ENCODE data around the gene PA2G4. TPM values are rescaled to one million over a fixed set of nuclear protein-coding genes. Genes with fewer than 3 reads are reported as not detected.

Gene PA2G4
- total RNA-seq, 1 donor from 2014 or later: 130 TPM

- peaks cover 54% of the 10 kb centered on the region for H3K36me3 ChIP-seq (ENCODE audit: insufficient read depth, low read length)
- Mint-ChIP-seq H3K9me3 (ENCODE audit: unreplicated experiment) (peaks cover 4% of the 10 kb centered on the region), H3K27me3 (ENCODE audit: low read depth, unreplicated experiment) (no peaks in the 10 kb centered on the region), H3K4me1 (ENCODE audit: low read depth, unreplicated experiment) (peaks cover 5% of the 10 kb centered on the region), H3K4me3 (ENCODE audit: unreplicated experiment) (no peak overlapping the region), H3K27ac (ENCODE audit: unreplicated experiment) (no peak overlapping the region), H3K36me3 (ENCODE audit: low read depth, unreplicated experiment) (peaks cover 57% of the 10 kb centered on the region)
- DNase-seq (ENCODE audit: low read depth): no peak
- H3K27ac ChIP-seq (ENCODE audit: low read depth, low read length): no peak overlapping the region
- no peaks in the 10 kb centered on the region for H3K4me1 ChIP-seq (ENCODE audit: insufficient read depth, low read length)
- H2AFZ ChIP-seq (ENCODE audit: low read depth, low read length): no peak overlapping the region
- no peaks in the 10 kb centered on the region for H3K9me3 ChIP-seq (ENCODE audit: insufficient read depth, low read depth, low read length)
- no peak overlapping the region for H3K4me2 ChIP-seq (ENCODE audit: low read length)
- H4K20me1 ChIP-seq (ENCODE audit: insufficient read depth, low read length): no peaks in the 10 kb centered on the region
- no peak overlapping the region for H3K9ac ChIP-seq (ENCODE audit: low read length)
- no peaks in the 10 kb centered on the region for H3K79me2 ChIP-seq (ENCODE audit: insufficient read depth, low read length)
- FAIRE-seq: no peak
- TF ChIP-seq EZH2 (IDR thresholded peaks at IDR 0.05; ENCODE audit: insufficient read depth, low read length) (no peak), CTCF (IDR thresholded peaks at IDR 0.05; ENCODE audit: insufficient read depth, low read depth, low read length) (no peak)
- H3K27me3 ChIP-seq (ENCODE audit: insufficient read depth, low read length): no peaks in the 10 kb centered on the region
- H3K4me3 ChIP-seq (ENCODE audit: insufficient read depth, low read depth, low read length): no peak overlapping the region
These were observed 37.8 kb downstream of the PA2G4 start for GRCh38 chr12:56141946-56142784.

GRCh38 chr12:56143217-56143616 is 38.9 kb downstream of the PA2G4 start:
- Histone ChIP-seq H3K36me3 (ENCODE audit: insufficient read depth, low read length) (peaks cover 47% of the 10 kb centered on the region), H3K4me2 (ENCODE audit: low read length) (no peak overlapping the region), H4K20me1 (ENCODE audit: insufficient read depth, low read length) (no peaks in the 10 kb centered on the region), H2AFZ (ENCODE audit: low read depth, low read length) (no peak overlapping the region), H3K79me2 (ENCODE audit: insufficient read depth, low read length) (no peaks in the 10 kb centered on the region), H3K4me1 (ENCODE audit: insufficient read depth, low read length) (no peaks in the 10 kb centered on the region), H3K9me3 (ENCODE audit: insufficient read depth, low read depth, low read length) (no peaks in the 10 kb centered on the region), H3K9ac (ENCODE audit: low read length) (no peak overlapping the region), H3K27me3 (ENCODE audit: insufficient read depth, low read length) (no peaks in the 10 kb centered on the region), H3K4me3 (ENCODE audit: insufficient read depth, low read depth, low read length) (no peak overlapping the region), H3K27ac (ENCODE audit: low read depth, low read length) (no peak overlapping the region)
- peaks cover 5% of the 10 kb centered on the region for H3K4me1 Mint-ChIP-seq (ENCODE audit: low read depth, unreplicated experiment)
- H3K27me3 Mint-ChIP-seq (ENCODE audit: low read depth, unreplicated experiment): no peaks in the 10 kb centered on the region
- FAIRE-seq: no peak
- H3K4me3 Mint-ChIP-seq (ENCODE audit: unreplicated experiment): peak overlapping the region; percentile 50
- TF ChIP-seq CTCF (IDR thresholded peaks at IDR 0.05; ENCODE audit: insufficient read depth, low read depth, low read length) (no peak), EZH2 (IDR thresholded peaks at IDR 0.05; ENCODE audit: insufficient read depth, low read length) (no peak)
- peaks cover 4% of the 10 kb centered on the region for H3K9me3 Mint-ChIP-seq (ENCODE audit: unreplicated experiment)
- peak overlapping the region; percentile 12 for H3K27ac Mint-ChIP-seq (ENCODE audit: unreplicated experiment)
- no peak for DNase-seq (ENCODE audit: low read depth)
- peaks cover 48% of the 10 kb centered on the region for H3K36me3 Mint-ChIP-seq (ENCODE audit: low read depth, unreplicated experiment)

- Mint-ChIP-seq H3K36me3 (ENCODE audit: low read depth, unreplicated experiment) (peaks cover 41% of the 10 kb centered on the region), H3K4me3 (ENCODE audit: unreplicated experiment) (peak overlapping the region; percentile 50), H3K27ac (ENCODE audit: unreplicated experiment) (no peak overlapping the region), H3K27me3 (ENCODE audit: low read depth, unreplicated experiment) (no peaks in the 10 kb centered on the region), H3K4me1 (ENCODE audit: low read depth, unreplicated experiment) (peaks cover 5% of the 10 kb centered on the region), H3K9me3 (ENCODE audit: unreplicated experiment) (peaks cover 4% of the 10 kb centered on the region)
- Histone ChIP-seq H2AFZ (ENCODE audit: low read depth, low read length) (no peak overlapping the region), H3K27ac (ENCODE audit: low read depth, low read length) (no peak overlapping the region), H3K9me3 (ENCODE audit: insufficient read depth, low read depth, low read length) (no peaks in the 10 kb centered on the region), H4K20me1 (ENCODE audit: insufficient read depth, low read length) (no peaks in the 10 kb centered on the region), H3K4me1 (ENCODE audit: insufficient read depth, low read length) (no peaks in the 10 kb centered on the region), H3K4me3 (ENCODE audit: insufficient read depth, low read depth, low read length) (no peak overlapping the region), H3K36me3 (ENCODE audit: insufficient read depth, low read length) (peaks cover 43% of the 10 kb centered on the region), H3K27me3 (ENCODE audit: insufficient read depth, low read length) (no peaks in the 10 kb centered on the region), H3K9ac (ENCODE audit: low read length) (no peak overlapping the region), H3K4me2 (ENCODE audit: low read length) (no peak overlapping the region), H3K79me2 (ENCODE audit: insufficient read depth, low read length) (no peaks in the 10 kb centered on the region)
- FAIRE-seq: no peak
- DNase-seq (ENCODE audit: low read depth): no peak
- no peak for TF ChIP-seq EZH2 (IDR thresholded peaks at IDR 0.05; ENCODE audit: insufficient read depth, low read length)
- TF ChIP-seq CTCF (IDR thresholded peaks at IDR 0.05; ENCODE audit: insufficient read depth, low read depth, low read length): no peak
These were observed 39.5 kb downstream of the PA2G4 start for GRCh38 chr12:56143870-56144269.
